ENCODE measurements around the gene RFX3. TPM values are rescaled to one million over a fixed set of nuclear protein-coding genes. Genes with fewer than 3 reads are reported as not detected.
"Not testable (repeated sequence)": the region's sequence is repeated elsewhere in the genome, so short reads cannot be mapped to it uniquely, and the experiment has no call there.

The RFX3 gene
- total RNA-seq, 1 experiment from 2014 or later = 7.4 TPM

- BruUV-seq (replicated peaks) = no TSS peak
- intact Hi-C loops (cut with micrococcal nuclease; ENCODE audit: unreplicated experiment) = no loop called here
- CTCF ChIA-PET = no interaction called here
- Histone ChIP-seq H3K4me3 (ENCODE audit: low read depth, low read length, poor library complexity, severe bottlenecking) (no peak overlapping the region), H3K4me1 (ENCODE audit: insufficient read depth, low read length, poor library complexity, severe bottlenecking) (no peaks in the 10 kb centered on the region), H3K27ac (ENCODE audit: low read depth, low read length, poor library complexity, severe bottlenecking) (no peak overlapping the region), H3K36me3 (ENCODE audit: insufficient read depth, low read length, poor library complexity, severe bottlenecking) (no peaks in the 10 kb centered on the region), H3K9me3 (ENCODE audit: low read depth, low read length, poor library complexity, severe bottlenecking) (no peaks in the 10 kb centered on the region), H3K27me3 (replicated peaks; ENCODE audit: insufficient read depth, low read depth, low read length, poor library complexity) (no peaks in the 10 kb centered on the region)
- POLR2A ChIA-PET (ENCODE audit: low non-redundant PET) = no interaction called here
- TF ChIP-seq EZH2 (IDR thresholded peaks at IDR 0.05; ENCODE audit: borderline replicate concordance, low read depth, low read length, poor library complexity, severe bottlenecking) = no peak
- TF ChIP-seq, protein P1, sequence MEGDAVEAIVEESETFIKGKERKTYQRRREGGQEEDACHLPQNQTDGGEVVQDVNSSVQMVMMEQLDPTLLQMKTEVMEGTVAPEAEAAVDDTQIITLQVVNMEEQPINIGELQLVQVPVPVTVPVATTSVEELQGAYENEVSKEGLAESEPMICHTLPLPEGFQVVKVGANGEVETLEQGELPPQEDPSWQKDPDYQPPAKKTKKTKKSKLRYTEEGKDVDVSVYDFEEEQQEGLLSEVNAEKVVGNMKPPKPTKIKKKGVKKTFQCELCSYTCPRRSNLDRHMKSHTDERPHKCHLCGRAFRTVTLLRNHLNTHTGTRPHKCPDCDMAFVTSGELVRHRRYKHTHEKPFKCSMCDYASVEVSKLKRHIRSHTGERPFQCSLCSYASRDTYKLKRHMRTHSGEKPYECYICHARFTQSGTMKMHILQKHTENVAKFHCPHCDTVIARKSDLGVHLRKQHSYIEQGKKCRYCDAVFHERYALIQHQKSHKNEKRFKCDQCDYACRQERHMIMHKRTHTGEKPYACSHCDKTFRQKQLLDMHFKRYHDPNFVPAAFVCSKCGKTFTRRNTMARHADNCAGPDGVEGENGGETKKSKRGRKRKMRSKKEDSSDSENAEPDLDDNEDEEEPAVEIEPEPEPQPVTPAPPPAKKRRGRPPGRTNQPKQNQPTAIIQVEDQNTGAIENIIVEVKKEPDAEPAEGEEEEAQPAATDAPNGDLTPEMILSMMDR (conservative IDR thresholded peaks at IDR 0.05; ENCODE audit: low read depth, low read length) = no peak
- no peak for DNase-seq (ENCODE audit: low spot score)
These were observed 196.4 kb downstream of the RFX3 start for GRCh38 chr9:3329361-3329760.

- ChIA-PET CTCF (no interaction called here), POLR2A (ENCODE audit: low non-redundant PET) (no interaction called here)
- no peak for DNase-seq (ENCODE audit: low spot score)
- no peak overlapping the region for H3K27ac ChIP-seq (ENCODE audit: low read depth, low read length, poor library complexity, severe bottlenecking)
- no peak overlapping the region for H3K4me3 ChIP-seq (ENCODE audit: low read depth, low read length, poor library complexity, severe bottlenecking)
- H3K27me3 ChIP-seq (replicated peaks; ENCODE audit: insufficient read depth, low read depth, low read length, poor library complexity) = no peaks in the 10 kb centered on the region
- no peaks in the 10 kb centered on the region for H3K4me1 ChIP-seq (ENCODE audit: insufficient read depth, low read length, poor library complexity, severe bottlenecking)
- no TSS peak for BruUV-seq (replicated peaks)
- H3K36me3 ChIP-seq (ENCODE audit: insufficient read depth, low read length, poor library complexity, severe bottlenecking) = no peaks in the 10 kb centered on the region
- intact Hi-C loops (cut with micrococcal nuclease; ENCODE audit: unreplicated experiment) = no loop called here
- no peaks in the 10 kb centered on the region for H3K9me3 ChIP-seq (ENCODE audit: low read depth, low read length, poor library complexity, severe bottlenecking)
- TF ChIP-seq EZH2 (IDR thresholded peaks at IDR 0.05; ENCODE audit: borderline replicate concordance, low read depth, low read length, poor library complexity, severe bottlenecking) = no peak
- TF ChIP-seq, protein P1 (conservative IDR thresholded peaks at IDR 0.05; ENCODE audit: low read depth, low read length) = no peak
These were observed 202.1 kb downstream of the RFX3 start for GRCh38 chr9:3323714-3324113.

GRCh38 chr9:3321186-3321585 is 204.6 kb downstream of the RFX3 start:
- no peaks in the 10 kb centered on the region for H3K27me3 ChIP-seq (replicated peaks; ENCODE audit: insufficient read depth, low read depth, low read length, poor library complexity)
- H3K9me3 ChIP-seq (ENCODE audit: low read depth, low read length, poor library complexity, severe bottlenecking) = no peaks in the 10 kb centered on the region
- H3K4me1 ChIP-seq (ENCODE audit: insufficient read depth, low read length, poor library complexity, severe bottlenecking) = no peaks in the 10 kb centered on the region
- H3K27ac ChIP-seq (ENCODE audit: low read depth, low read length, poor library complexity, severe bottlenecking) = no peak overlapping the region
- no peak for DNase-seq (ENCODE audit: low spot score)
- TF ChIP-seq, protein P1 (conservative IDR thresholded peaks at IDR 0.05; ENCODE audit: low read depth, low read length) = no peak
- TF ChIP-seq EZH2 (IDR thresholded peaks at IDR 0.05; ENCODE audit: borderline replicate concordance, low read depth, low read length, poor library complexity, severe bottlenecking) = no peak
- intact Hi-C loops (cut with micrococcal nuclease; ENCODE audit: unreplicated experiment) = no loop called here
- no peaks in the 10 kb centered on the region for H3K36me3 ChIP-seq (ENCODE audit: insufficient read depth, low read length, poor library complexity, severe bottlenecking)
- no peak overlapping the region for H3K4me3 ChIP-seq (ENCODE audit: low read depth, low read length, poor library complexity, severe bottlenecking)
- no TSS peak for BruUV-seq (replicated peaks)
- ChIA-PET CTCF (no interaction called here), POLR2A (ENCODE audit: low non-redundant PET) (no interaction called here)

GRCh38 chr9:3312595-3312994 is 213.2 kb downstream of the RFX3 start:
- CTCF ChIA-PET; H3K27ac ChIP-seq (ENCODE audit: low read depth, low read length, poor library complexity, severe bottlenecking); H3K4me3 ChIP-seq (ENCODE audit: low read depth, low read length, poor library complexity, severe bottlenecking); DNase-seq (ENCODE audit: low spot score); H3K36me3 ChIP-seq (ENCODE audit: insufficient read depth, low read length, poor library complexity, severe bottlenecking); POLR2A ChIA-PET (ENCODE audit: low non-redundant PET); H3K27me3 ChIP-seq (replicated peaks; ENCODE audit: insufficient read depth, low read depth, low read length, poor library complexity); BruUV-seq (replicated peaks); H3K9me3 ChIP-seq (ENCODE audit: low read depth, low read length, poor library complexity, severe bottlenecking); H3K4me1 ChIP-seq (ENCODE audit: insufficient read depth, low read length, poor library complexity, severe bottlenecking); intact Hi-C loops (cut with micrococcal nuclease; ENCODE audit: unreplicated experiment): not testable (repeated sequence)
